D721Med (cell line): ENCODE results near the gene SLC20A1.
"Not testable (repeated sequence)": the region's sequence is repeated elsewhere in the genome, so short reads cannot be mapped to it uniquely, and the experiment has no call there.

ENCODE experiments used
- DNase-seq: peaks from one replicate; pipeline ENCODE4 v3.0.0; 2011; ENCODE audit warnings: low spot score; ENCODE audit not compliant: insufficient read length
- FAIRE-seq: peaks from 2 replicates; lab custom pipeline; 2011; peaks lifted over from hg19 to GRCh38; lab: Jason Lieb, UNC
- TF ChIP-seq, protein P1 (sequence below): IDR thresholded peaks from 2 replicates; pipeline ENCODE4 v1.5.1; 2012; ENCODE audit warnings: mild to moderate bottlenecking, control low read depth; ENCODE audit not compliant: insufficient read depth; ENCODE audit errors: missing control alignments

The SLC20A1 gene

DNA sequence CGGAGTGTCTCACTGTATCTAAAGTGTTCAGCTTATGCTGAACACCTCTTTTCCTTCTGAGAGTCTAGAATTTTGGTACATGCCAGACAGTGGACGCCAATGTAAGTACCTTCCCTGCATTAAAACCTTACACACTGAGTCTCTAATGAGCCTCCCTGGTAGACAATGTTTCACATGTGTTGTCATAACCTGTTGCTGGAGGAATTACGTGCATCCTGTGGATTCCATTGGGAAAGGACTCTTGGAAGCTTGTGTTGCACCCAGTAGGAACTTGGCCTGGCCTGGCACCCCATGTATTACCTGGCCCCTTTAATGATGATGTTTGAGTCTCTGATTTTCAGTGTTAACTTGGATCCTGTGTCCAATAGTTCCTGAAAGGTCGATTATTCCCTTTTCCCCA lies 40.8 kb upstream of the SLC20A1 start:
- DNase-seq (no peak), FAIRE-seq (no peak)

DNA sequence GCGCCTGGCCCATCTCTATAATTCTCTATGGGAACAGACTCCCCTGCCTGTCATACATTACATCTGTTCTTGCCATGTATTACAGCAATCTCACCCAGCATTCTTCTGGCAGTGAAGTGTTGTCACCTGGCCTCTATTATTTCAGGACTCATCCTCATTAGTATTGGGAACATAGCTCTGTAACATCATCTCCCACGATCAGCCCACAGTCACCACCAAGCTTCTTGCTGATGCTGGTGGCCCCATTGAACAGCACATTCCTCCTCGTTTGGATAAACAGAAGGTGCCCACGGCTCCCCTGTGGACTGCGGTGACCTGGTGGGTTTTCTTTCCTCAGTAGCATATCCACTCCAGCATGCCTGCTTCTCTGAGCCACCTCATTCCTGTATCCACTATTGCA lies 39.8 kb upstream of the SLC20A1 start:
- no peak for DNase-seq
- TF ChIP-seq, protein P1, sequence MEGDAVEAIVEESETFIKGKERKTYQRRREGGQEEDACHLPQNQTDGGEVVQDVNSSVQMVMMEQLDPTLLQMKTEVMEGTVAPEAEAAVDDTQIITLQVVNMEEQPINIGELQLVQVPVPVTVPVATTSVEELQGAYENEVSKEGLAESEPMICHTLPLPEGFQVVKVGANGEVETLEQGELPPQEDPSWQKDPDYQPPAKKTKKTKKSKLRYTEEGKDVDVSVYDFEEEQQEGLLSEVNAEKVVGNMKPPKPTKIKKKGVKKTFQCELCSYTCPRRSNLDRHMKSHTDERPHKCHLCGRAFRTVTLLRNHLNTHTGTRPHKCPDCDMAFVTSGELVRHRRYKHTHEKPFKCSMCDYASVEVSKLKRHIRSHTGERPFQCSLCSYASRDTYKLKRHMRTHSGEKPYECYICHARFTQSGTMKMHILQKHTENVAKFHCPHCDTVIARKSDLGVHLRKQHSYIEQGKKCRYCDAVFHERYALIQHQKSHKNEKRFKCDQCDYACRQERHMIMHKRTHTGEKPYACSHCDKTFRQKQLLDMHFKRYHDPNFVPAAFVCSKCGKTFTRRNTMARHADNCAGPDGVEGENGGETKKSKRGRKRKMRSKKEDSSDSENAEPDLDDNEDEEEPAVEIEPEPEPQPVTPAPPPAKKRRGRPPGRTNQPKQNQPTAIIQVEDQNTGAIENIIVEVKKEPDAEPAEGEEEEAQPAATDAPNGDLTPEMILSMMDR: no peak
- FAIRE-seq: no peak

More for the DNA sequence above, 40.8 kb upstream of the SLC20A1 start:
- TF ChIP-seq, protein P1: no peak

DNA sequence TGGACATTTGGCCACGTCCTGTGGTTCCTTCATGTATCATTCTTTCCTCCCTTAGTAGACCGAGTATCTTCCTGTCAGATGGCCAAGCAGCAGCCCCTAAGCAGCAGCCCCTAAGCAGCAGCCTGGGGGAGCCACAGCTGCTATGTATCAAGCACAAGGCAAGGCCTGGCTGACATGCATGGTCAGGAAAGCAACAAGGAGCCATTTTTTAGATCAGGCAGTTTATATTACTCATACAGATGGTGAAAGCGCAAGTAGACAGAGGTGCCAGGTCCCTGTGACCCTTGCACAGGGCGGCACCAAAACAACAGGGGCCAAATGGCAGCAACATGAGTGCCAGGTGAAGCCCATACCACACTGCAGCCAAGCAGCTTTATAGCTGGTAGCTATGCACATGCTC lies 39.2 kb upstream of the SLC20A1 start:
- TF ChIP-seq, protein P1: no peak
- DNase-seq: no peak
- FAIRE-seq: no peak

DNA sequence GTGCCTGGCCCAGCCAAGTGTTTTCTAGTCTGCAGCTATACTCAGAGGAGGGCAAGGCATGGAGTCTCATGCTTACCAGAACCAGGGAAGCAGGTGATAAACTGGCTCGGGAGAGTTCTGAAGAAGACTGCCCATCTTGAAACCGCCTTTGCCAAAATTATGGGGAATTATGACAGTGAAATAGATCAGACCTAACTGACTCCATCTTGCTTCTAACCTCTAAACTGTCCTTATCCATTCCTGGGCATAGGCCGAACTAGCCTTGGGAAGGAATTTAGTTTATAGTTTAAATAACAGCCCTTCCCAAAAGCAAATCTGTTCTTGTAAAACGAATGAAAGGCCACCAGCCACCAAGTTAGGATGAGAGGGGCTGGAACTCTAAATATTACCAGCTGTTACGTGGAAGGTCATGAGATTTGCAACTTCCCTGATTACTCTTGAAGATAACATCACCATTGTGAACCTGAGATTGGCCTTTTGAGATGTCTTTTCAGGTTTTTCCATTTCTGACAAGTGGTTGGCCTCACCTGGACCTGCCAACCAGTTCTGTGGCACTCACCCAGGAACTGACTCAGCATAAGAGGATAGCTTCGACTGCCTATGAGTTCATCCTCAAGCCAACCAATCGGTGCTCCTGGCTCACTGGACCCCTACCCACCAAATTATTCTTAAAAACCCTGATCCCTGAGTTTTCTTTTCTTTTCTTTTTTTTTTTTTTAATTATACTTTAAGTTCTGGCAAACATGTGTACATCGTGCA lies 37.9 kb upstream of the SLC20A1 start:
- no peak for DNase-seq
- no peak for FAIRE-seq

DNA sequence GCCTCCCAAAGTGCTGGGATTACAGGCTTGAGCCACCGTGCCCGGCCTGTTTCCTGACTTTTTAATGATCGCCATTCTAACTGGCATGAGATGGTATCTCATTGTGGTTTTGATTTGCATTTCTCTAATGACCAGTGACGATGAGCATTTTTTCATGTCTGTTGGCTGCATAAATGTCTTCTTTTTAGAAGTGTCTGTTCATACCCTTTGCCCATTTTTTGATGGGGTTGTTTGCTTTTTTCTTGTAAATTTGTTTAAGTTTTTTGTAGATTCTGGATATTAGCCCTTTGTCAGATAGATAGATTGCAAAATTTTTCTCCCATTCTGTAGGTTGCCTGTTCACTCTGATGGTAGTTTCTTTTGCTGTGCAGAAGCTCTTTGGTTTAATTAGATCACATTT lies 36.4 kb upstream of the SLC20A1 start:
- not testable (repeated sequence) for DNase-seq, FAIRE-seq

More for the DNA sequence above, 37.9 kb upstream of the SLC20A1 start:
- TF ChIP-seq, protein P1: no peak

DNA sequence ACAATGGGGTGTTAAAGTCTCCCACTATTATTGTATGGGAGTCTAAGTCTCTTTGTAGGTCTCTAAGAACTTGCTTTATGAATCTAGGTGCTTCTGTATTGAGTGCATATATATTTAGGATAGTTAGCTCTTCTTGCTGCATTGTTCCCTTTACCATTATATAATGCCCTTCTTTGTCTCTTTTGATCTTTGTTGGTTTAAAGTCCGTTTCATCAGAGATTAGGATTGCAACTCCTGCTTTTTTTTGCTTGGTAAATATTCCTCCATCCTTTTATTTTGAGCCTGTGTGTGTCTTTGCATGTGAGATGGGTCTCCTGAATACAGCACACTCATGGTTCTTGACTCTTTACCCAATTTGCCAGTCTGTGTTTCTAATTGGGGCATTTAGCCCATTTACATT lies 33.5 kb upstream of the SLC20A1 start:
- DNase-seq, FAIRE-seq: not testable (repeated sequence)

DNA sequence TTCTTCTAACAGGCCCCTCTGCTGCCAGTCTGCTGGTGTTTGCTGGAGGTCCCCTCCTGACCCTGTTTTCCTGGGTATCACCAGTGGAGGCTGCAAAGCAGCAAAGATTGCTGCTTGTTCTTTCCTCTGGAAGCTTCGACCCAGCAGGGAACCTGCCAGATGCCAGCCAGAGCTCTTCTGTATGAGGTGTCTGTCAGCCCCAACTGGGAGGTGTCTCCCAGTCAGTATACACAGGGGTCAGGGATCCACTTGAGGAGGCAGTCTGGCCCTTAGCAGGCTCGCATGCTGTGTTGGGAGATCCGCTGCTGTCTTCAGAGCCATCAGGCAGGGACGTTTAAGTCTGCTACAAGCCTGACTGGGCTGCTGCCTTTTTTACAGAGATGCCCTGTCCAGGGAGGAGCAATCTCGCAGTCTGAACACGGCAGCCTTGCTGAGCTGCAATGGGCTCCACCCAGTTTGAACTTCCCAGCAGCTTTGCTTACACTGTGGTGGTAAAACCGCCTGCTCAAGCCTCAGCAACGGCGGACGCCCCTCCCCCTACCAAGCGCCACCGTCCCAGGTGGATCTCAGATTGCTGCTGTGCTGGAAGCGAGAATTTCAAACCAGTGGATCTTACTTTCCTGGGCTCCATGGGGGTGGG lies 31.4 kb upstream of the SLC20A1 start:
- TF ChIP-seq, protein P1: no peak
- FAIRE-seq: no peak
- no peak for DNase-seq

DNA sequence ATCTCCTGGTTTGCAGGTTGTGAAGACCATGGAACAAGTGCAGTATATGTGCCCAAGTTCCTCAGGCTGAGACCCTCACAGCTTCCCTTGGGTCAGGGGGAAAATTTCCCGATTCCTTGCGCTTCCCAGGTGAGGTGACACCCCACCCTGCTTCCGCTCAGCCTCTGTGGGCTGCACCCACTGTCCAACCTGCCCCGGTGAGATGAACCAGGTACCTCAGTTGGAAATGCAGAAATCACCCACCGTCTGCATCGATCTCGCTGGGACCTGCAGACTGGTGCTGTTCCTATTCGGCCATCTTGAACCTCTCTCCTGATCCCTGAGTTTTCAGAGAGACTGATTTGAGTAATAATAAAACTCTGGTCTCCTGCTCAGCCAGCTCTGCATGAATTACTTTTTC lies 30.7 kb upstream of the SLC20A1 start:
- FAIRE-seq (no peak), DNase-seq (no peak)
- TF ChIP-seq, protein P1: no peak

DNA sequence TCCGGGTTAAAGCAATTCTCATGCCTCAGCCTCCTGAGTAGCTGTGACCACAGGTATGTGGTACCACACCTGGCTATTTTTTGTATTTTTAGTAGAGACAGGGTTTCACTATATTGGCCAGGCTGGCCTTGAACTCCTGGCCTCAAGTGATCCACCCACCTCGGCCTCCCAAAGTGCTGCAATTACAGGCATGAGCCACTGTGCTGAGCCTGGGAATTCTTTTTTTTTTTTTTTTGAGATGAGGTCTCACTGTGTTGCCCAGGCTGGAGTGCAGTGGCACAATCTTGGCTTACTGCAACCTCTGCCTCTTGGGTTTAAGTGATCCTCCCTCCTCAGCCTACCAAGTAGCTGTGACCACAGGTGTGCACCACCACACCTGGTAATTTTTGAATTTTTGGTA lies 29.9 kb upstream of the SLC20A1 start:
- FAIRE-seq, DNase-seq: not testable (repeated sequence)
